Measurements from ENCODE around the gene FRZB.
"Not testable (repeated sequence)": the region's sequence is repeated elsewhere in the genome, so short reads cannot be mapped to it uniquely, and the experiment has no call there.

FRZB gene

GRCh38 chr2:182866461-182867406, at the start of gene FRZB:
FRZB (minus strand) TSS chr2:182866637; CDS start chr2:182866552, 85 bp downstream.
- DNase-seq = peak; percentile 13

DNA sequence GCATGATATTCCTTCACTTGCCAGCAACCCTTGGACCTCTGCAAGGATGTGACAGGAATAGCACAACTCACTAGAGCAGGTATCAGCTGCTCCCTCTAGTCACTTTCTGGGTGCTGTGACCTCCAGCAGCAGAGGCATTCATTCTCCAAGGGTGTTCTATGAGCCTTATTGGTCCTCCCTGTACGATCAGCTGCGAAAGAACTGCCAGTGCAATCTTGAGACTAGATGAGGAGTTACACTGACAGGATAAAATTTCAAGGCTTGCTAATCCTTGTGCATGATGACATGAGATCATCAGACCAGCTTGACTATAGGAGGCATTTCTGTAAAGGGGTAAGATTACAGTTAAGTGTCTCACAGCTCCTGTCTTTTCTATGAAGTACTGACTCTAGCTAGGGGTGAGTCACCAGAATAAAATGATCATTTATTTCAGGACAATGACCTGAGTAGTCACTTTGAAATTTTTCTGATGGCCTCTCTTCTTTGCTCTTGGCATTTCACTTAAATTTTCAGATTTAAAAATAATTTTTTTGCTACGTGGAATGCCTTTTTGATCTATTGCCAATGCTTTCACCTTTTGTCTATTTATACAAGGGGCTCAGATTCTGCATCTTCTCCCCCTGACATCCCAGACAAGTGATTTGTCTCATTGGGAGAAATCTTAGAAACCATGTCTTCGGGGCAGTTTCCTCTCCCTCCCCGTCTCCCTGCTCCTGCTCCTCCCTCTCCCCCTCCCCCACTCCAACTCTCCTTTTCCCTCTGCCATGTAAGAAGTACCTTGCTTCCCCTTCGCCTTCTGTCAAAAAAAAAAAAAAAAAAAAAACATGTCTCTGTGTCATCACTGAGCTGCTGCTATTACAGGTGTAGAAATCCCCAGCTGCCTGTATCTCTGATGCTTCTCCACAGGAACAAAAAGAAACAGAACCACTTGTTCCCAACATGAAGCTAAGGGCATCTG, 49.2 kb upstream of the FRZB start:
- DNase-seq = no peak

- DNase-seq = no peak
Measured at GRCh38 chr2:182914852-182915251, 48.4 kb upstream of the FRZB start.

DNA sequence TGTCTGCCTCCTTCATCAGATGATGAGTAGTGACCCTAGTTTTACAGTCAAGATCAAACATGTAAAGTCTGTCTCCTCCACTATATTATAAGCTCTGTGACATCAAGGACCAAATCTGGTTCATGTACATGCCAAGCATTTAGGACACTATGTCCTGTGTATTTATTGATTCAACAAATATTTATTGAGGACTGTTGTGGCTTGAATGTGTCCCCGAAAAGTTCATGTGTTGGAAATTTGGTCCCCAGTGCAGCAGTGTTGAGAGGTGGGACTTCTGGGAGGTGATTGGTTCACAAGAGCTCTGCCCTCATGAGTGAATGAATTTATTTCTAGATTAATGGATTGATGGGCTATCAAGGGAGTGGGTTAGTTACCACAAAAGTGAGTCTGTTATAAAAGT, 46.6 kb upstream of the FRZB start:
- DNase-seq = no peak

- no peak for DNase-seq
Measured at GRCh38 chr2:182912518-182912915, 46.1 kb upstream of the FRZB start.

DNA sequence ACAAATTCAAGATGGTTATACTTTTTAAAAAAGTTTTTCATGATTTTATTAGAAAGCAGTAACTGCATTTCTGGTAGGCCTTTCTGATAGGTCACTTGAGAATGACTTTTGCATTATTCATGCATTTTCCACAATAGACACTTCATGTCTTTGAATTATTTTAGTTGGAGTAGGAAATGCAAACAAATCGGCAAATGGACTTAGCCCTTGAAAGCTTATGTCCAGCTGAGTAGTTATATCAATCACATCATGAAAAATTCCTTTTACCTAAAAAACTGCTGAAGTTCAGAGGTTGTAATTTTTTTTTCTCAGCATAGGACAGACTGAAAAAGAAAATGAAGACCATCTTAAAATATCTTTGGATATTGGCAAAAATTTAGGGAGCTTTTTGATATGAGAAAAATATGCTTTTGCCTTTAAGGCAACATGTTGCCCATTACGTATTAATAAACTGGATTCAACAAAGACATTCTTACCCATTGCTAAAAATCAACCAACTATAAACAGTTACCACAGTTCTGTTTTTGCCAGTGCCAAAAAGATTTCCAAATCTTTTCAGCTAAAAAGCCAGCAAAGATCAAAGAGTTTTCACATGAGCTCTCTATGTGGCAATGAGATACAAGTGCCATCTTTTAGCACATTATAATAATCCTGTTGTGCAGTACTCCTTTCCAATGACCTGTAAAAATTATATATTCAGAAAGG, 45.5 kb upstream of the FRZB start:
- no peak for DNase-seq

DNA sequence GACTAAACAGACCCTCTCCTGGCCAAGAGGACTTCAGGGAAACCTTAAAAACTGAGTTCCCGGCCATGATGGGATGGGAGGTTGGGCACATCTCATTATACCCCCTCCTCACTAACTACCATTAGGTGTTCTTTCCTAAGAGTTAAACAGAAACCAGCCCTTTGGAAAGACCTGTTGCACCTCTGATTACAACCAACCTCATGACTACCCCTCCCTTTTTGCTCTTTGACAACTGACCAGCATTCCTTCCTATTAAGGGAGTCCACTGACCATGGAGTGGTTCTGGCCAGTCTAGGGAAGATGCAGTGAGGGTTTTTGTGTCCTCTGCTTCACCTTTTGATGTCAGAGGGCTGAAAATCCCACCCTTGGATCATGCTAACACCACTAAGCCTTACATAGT, 44.5 kb upstream of the FRZB start:
- DNase-seq = no peak

DNA sequence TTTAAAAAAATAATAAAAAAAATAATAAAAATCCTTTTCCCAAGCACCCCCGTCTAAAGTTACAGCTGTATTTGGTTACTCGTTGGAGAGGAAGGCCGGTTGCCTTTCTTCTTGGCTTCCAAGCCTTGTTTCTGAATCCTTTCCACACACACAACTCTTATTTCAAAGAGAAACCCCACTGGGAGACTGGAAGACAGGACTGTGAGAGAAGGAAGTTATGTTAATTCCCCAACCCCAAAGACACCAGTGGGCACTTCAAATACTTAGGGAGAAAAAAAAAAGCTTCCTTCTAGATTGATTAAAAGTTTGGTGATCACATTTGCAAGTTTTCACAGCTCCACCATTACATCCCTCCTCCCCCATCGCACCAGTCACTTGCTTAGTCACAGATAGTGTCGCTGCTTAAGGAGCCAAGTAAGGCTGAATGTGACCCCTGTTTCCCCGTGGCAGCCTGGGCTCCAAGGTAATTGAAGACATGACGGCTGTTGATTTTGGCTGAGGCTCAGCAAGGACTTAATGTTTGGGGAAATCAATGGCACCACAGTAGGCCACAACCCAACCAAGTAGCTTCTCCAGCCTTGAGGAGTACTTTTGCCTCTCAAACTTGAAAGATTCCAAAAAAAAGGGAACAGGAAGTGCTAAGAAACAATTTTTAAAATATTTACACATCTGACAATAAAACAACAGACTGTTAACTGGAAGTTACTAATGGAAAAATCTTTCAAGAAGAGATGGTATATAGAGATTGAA, 40.8 kb upstream of the FRZB start:
- DNase-seq = no peak

- DNase-seq = no peak
Measured at GRCh38 chr2:182906454-182906853, 40.0 kb upstream of the FRZB start.

- no peak for DNase-seq
Measured at GRCh38 chr2:182904844-182905243, 38.4 kb upstream of the FRZB start.

DNA sequence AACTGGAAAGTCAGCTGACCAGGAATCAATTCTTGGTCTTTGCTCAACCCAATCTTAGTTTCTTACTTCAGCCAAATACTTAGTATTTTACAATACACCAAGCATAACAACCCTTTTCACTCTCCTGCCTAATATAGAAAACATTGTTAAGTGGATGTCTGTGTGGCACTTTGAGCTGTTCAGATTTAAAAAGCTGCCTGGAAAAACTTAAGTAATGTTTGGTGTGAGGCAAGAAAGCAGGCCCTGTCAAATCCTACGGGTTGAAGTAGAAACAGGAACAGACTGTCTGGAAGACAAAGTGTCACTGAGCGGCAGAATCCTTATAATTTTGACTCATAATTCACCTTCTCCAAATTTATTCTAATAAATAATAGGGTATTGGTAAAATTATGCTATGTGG, 37.1 kb upstream of the FRZB start:
- DNase-seq = no peak

GRCh38 chr2:182901748-182902147, 35.3 kb upstream of the FRZB start:
- no peak for DNase-seq

DNA sequence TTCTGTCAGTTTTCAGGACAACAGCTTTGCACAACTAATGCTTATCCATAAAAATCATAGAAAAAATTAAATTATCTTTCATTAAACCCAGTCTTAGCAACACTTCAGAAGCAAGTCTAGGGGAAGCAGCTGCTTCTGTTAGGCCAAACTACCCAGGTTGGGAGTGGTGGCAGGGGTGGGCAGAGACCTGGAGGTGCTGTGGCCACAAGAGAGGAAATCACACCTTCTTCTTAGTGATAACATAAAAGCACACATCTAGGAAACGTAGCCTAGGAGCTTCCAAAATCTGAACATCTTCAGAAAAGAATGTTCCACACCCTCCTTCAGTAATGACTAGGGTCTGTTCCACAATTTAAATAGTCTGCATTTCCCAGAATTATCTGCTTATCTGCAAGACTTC, 32.3 kb upstream of the FRZB start:
- DNase-seq = no peak

GRCh38 chr2:182897137-182897536, 30.7 kb upstream of the FRZB start:
- DNase-seq = no peak

- no peak for DNase-seq
Measured at GRCh38 chr2:182895798-182896197, 29.4 kb upstream of the FRZB start.

DNA sequence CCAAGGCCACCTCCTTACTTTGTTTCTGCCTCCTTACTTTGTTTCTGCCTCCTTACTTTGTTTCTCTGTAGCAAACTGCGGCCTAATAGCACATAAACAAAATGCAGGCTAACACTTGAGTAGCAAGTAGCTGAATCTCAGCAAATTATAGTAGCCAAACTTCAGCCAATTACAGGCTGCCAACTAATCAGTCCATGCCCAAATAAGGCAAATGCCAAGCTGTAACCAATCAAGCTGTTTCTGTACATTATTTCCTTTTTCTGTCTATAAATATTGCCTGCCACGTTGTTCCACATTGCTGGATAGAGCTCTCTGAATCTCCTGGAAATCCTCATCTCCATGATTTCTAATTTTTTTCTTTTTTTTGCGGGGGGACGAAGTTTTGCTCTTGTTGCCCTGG, 28.7 kb upstream of the FRZB start:
- DNase-seq = no peak

GRCh38 chr2:182894174-182894573, 27.7 kb upstream of the FRZB start:
- no peak for DNase-seq

DNA sequence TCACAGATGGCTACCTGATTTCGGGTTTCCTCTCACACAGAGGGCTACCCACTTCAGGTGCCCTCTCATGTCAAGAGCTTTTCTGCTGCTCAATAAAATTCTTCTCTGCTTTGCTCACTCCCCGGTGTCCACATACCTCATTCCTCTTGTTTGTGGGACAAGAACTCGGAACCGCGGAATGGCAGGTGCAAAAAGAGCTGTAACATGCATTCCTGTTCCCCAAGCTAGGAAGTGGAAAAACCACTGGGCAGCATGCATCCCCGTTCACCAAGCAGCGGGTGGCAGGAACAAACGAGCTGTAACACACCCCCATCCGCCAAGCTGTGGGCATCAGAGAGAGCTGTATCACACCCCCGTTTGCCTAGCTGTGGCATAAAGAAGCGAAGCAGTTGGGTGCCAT, 27.2 kb upstream of the FRZB start:
- DNase-seq = no peak

DNA sequence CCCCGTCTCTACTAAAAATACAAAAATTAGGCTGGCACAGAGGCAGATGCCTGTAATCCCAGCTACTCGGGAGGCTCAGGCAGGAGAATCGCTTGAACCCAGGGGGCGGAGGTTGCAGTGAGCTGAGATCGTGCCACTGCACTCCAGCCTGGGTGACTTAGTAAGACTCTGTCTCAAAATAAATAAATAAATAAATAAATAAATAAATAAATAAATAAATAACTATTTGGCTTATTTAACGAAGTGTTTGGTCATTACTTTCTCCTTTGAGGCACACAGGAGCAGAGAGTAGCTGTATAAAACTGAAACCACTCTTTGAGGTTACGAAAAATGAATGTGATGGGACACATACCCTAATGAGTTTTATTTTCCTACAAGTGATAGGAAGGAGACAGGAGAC, 26.6 kb upstream of the FRZB start:
- DNase-seq = not testable (repeated sequence)

GRCh38 chr2:182891611-182892010, 25.2 kb upstream of the FRZB start:
- DNase-seq = no peak

- DNase-seq = no peak
Measured at GRCh38 chr2:182890773-182891378, 24.4 kb upstream of the FRZB start.

DNA sequence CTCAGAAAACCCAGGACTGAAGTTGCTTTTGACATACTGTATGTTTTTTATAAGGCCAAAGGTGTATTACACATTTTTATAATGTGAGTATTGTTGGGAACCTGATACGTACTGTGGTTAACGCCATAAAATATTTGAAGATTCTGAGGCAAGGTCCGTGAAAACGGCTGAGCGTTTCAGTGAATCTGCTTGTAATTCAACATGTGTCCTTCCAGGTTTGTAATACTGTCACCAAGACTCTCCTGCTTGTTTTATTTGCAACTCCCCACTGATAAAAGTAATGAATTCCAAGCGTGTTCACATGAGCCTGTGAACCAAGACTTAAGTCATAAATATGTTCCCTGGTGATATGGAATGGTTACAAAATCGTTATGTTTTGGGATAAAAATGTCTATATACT, 23.9 kb upstream of the FRZB start:
- DNase-seq = no peak

Measured in activated naive CD4-positive, alpha-beta T cell treated with anti-CD3 and anti-CD28 coated beads, Interleukin-2, amount 50 U/mL, for 16 hours (primary cell).